PC-9 (cell line): ENCODE data around the gene IPPK.
"Not testable (repeated sequence)": the region's sequence is repeated elsewhere in the genome, so short reads cannot be mapped to it uniquely, and the experiment has no call there.

ENCODE experiments used
- CTCF ChIP-seq: fragments of 200-600 bp; sonication (generic); conservative IDR thresholded peaks from 2 replicates; pipeline ENCODE4 v1.6.1; 2017; ENCODE audit warnings: mixed run types, antibody characterized with exemption, mild to moderate bottlenecking, moderate library complexity
- EZH2 ChIP-seq: fragments of 200-600 bp; sonication (generic); IDR thresholded peaks from 2 replicates; pipeline ENCODE4 v1.8.0; 2017; ENCODE audit warnings: antibody characterized with exemption, low read depth

- TF ChIP-seq CTCF, EZH2: not testable (repeated sequence)
Observed at GRCh38 chr9:92595075-92595474, 74.9 kb downstream of the IPPK start.
